ENCODE data around the gene PAFAH1B2.
"Not testable (repeated sequence)": the region's sequence is repeated elsewhere in the genome, so short reads cannot be mapped to it uniquely, and the experiment has no call there.

Gene PAFAH1B2

GRCh38 chr11:117143871-117144476 is at the start of gene PAFAH1B2:
Gene PAFAH1B2 (plus strand): TSS chr11:117144287. CDS start chr11:117152448, 8,161 bp downstream.
- peak; percentile 96 for DNase-seq

- no peak for DNase-seq
Measured at GRCh38 chr11:117094776-117095175, 49.3 kb upstream of the PAFAH1B2 start.

- DNase-seq: no peak
Measured at GRCh38 chr11:117095284-117096161, 48.6 kb upstream of the PAFAH1B2 start.

GRCh38 chr11:117096201-117096991 is 47.7 kb upstream of the PAFAH1B2 start:
- DNase-seq: peak; percentile 56

GRCh38 chr11:117097014-117097388 is 47.1 kb upstream of the PAFAH1B2 start:
- DNase-seq: no peak

GRCh38 chr11:117097389-117098268 is 46.5 kb upstream of the PAFAH1B2 start:
- peak; percentile 35 for DNase-seq

GRCh38 chr11:117098269-117099232 is 45.5 kb upstream of the PAFAH1B2 start, which contains the start of gene SIK3:
Gene SIK3 (minus strand): TSS chr11:117098428. CDS start chr11:117098415, 13 bp downstream.
- peak; percentile 94 for DNase-seq

- DNase-seq: no peak
Measured at GRCh38 chr11:117099696-117100095, 44.4 kb upstream of the PAFAH1B2 start.

GRCh38 chr11:117100556-117100955 is 43.5 kb upstream of the PAFAH1B2 start:
- no peak for DNase-seq

- DNase-seq: no peak
Measured at GRCh38 chr11:117107701-117108590, 36.1 kb upstream of the PAFAH1B2 start.

GRCh38 chr11:117110294-117110950 is 33.7 kb upstream of the PAFAH1B2 start:
- DNase-seq: no peak

- DNase-seq: not testable (repeated sequence)
Measured at GRCh38 chr11:117112497-117112896, 31.6 kb upstream of the PAFAH1B2 start.

GRCh38 chr11:117112939-117113338 is 31.1 kb upstream of the PAFAH1B2 start:
- DNase-seq: not testable (repeated sequence)

- no peak for DNase-seq
Measured at GRCh38 chr11:117117681-117118080, 26.4 kb upstream of the PAFAH1B2 start.

GRCh38 chr11:117121176-117121575 is 22.9 kb upstream of the PAFAH1B2 start:
- DNase-seq: no peak

GRCh38 chr11:117122556-117122955 is 21.5 kb upstream of the PAFAH1B2 start:
- no peak for DNase-seq

GRCh38 chr11:117126223-117126965 is 17.7 kb upstream of the PAFAH1B2 start:
- no peak for DNase-seq

- DNase-seq: no peak
Measured at GRCh38 chr11:117127171-117127901, 16.8 kb upstream of the PAFAH1B2 start.
